Left hindlimb (tissue), 1 donor: ENCODE results near the gene WFDC5.
"Not testable (repeated sequence)": the region's sequence is repeated elsewhere in the genome, so short reads cannot be mapped to it uniquely, and the experiment has no call there.

Experiments used
- DNase-seq: peaks from one replicate; pipeline ENCODE4 v3.0.0-alpha.2; 2018

The WFDC5 gene

GRCh38 chr20:45087097-45087790 lies 27.7 kb downstream of the WFDC5 start:
- no peak for DNase-seq

DNA sequence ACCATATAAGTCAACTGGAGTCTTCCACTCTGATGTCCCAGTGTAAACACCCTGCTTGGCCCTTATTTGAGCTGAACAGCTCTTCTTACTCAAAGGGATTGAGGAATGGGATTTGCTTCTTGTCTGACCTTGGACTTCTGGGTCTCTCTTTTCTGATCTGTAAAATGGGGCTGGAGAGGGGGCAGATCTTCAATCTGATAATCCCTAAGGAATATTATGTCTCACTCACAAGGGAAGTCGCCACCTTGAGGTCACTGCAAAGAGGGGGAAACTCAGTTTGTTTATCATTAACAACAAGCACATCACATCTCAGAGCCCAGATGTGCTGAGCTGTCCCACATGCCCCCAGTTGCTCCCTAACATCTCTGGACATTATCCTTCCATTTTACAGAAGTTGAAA lies 29.1 kb downstream of the WFDC5 start:
- no peak for DNase-seq

- no peak for DNase-seq
Measured at GRCh38 chr20:45085289-45085688, 29.7 kb downstream of the WFDC5 start.

- no peak for DNase-seq
Measured at GRCh38 chr20:45083127-45083526, 31.8 kb downstream of the WFDC5 start.

GRCh38 chr20:45082468-45082867 lies 32.5 kb downstream of the WFDC5 start:
- no peak for DNase-seq

- no peak for DNase-seq
Measured at GRCh38 chr20:45080867-45081624, 33.9 kb downstream of the WFDC5 start.

- DNase-seq, result no peak
Measured at GRCh38 chr20:45077559-45077958, 37.4 kb downstream of the WFDC5 start.

GRCh38 chr20:45073221-45073620 lies 41.8 kb downstream of the WFDC5 start:
- DNase-seq, result peak; percentile 63

DNA sequence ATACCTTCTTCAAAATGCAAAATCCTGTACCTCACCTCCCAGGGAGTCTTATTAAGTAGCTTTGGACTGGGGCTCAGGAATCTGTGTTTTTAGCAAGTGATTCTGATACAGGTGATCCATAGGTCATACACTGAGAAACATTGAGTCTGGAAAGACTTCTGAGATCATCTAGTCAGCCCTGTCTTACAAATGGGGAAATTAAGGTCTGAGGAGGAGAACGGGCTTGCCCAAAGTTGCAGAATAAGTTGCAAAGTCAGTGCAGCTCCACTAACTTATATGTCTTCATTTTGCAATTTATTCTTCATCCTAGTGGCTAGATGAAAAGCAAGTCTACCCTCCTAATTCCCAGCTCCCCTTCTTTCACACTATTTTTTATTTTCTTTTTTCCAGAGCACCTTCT lies 42.9 kb downstream of the WFDC5 start:
- DNase-seq, result no peak

- DNase-seq, result no peak
Measured at GRCh38 chr20:45070932-45071632, 43.9 kb downstream of the WFDC5 start.

DNA sequence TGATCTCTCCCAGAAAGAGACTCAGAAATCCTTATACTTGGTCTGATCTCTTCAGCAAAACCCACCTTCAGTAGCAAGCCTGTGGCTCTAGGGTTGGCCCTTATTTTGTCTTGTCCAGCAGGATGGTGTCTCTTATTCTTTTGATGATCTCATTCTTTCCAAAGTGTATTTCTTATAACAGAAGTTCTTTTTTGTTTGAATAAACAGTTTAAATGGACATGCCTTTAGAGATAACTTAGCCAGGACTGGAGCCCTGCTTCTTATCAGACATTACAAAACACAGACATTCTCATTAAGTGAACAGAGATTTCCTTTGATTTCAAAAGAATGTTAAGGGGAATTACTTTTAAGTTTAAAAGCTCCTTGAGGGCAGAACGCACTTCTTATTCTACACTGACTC lies 45.7 kb downstream of the WFDC5 start:
- no peak for DNase-seq

DNA sequence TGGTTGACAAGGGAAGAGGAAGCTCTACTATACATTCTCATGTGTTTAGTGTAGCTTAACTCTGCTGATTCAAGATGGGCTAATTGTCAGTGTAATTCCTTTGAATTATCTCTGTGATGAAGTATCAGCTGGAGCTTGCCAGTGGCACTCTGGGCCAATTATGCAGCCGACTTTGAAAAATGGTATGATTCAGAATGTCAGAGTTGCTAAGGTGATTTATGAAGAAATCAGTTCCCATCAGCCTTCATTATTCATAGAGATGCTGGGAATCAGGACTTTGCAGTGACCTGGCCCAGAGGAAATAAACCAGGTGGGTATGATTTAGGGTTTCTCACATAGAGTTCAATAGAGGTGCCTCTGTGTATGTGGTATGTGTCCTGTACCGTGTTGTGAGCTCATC lies 47.4 kb downstream of the WFDC5 start:
- no peak for DNase-seq

GRCh38 chr20:45067087-45067486 lies 47.9 kb downstream of the WFDC5 start:
- no peak for DNase-seq

DNA sequence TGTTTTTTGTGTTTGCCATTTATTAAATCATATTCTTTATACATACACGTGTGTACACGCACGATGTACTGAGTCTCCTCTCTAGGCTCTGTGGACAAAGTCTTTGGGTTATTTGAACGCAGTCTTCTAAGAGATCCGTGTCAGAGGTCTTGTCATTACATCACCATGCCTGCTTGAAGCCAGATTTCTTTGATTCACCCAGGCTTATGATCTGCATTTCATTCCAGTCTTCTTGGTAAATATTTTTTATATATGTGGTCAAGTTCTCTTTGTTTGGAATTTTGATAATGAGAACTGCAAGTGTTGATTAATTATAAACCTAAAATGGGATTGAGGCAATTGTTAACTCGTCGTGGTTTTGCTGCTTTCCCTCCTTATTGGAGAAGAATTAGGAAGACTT lies 48.6 kb downstream of the WFDC5 start:
- DNase-seq, result no peak

GRCh38 chr20:45064812-45065211 lies 50.2 kb downstream of the WFDC5 start:
- no peak for DNase-seq

DNA sequence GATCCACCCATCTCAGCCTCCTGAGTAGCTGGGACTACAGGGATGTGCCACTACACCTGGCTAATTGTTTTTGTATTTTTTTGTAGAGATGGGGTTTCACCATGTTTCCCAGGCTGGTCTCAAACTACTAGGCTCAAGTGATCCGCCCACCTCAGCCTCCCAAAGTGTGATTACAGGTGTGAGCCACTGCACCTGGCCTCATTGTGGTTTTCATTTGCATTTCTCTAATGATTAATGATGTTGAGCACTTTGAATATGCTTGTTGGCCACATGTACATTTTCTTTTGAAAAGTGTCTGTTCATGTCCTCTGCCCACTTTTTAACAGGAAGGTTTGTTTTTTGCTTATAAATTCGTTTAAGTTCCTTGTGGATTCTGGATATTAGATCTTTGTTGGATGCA lies 51.9 kb downstream of the WFDC5 start:
- not testable (repeated sequence) for DNase-seq

DNA sequence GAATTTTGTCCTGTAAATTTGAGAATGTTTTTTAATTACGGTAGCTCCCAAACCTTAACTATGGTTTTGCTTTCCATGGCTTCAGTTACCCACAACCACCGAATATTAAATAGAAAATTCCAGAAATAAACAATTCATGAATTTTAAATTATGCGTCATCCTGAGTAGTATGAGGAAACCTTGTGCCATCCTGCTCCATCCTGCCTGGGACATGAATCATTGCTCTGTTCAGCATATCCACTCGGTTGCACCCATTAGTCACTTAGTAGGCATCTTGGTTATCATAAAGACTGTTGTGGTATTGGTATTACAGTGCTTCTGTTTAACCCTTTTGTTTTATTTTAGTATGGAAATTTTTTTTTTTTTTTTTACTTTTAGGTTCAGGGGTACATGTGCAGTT lies 53.7 kb downstream of the WFDC5 start:
- no peak for DNase-seq

GRCh38 chr20:45060294-45060693 lies 54.7 kb downstream of the WFDC5 start:
- no peak for DNase-seq
